Measurements from ENCODE around the gene AFG3L2. TPM values are rescaled to one million over a fixed set of nuclear protein-coding genes. Genes with fewer than 3 reads are reported as not detected.

The AFG3L2 gene
- total and polyA plus RNA-seq, 4 donors: 22.5 to 55.4 (median 27.6) TPM

- TF ChIP-seq REST (IDR thresholded peaks at IDR 0.05) (no peak), NR2F2 (IDR thresholded peaks at IDR 0.05) (no peak)
Measured at GRCh38 chr18:12338382-12338781, 38.6 kb downstream of the AFG3L2 start (continued).

- Histone ChIP-seq H3K9me3 (ENCODE audit: control insufficient read depth in 4 of 4, low read length in 3 of 4) (no peaks in the 10 kb centered on the region), H3K9ac (ENCODE audit: low read depth in 1 of 2, low read length in 2 of 2) (no peak overlapping the region), H3K4me3 (ENCODE audit: low read depth in 1 of 3, low read length in 3 of 3) (no peak overlapping the region), H3K4me1 (ENCODE audit: control insufficient read depth in 4 of 4, insufficient read depth in 4 of 4, low read length in 3 of 4) (no peaks in the 10 kb centered on the region), H3K27ac (ENCODE audit: low read depth in 1 of 2, low read length in 2 of 2) (no peak overlapping the region), H3K36me3 (ENCODE audit: control insufficient read depth in 4 of 4, insufficient read depth in 3 of 4, low read depth in 1 of 4, low read length in 3 of 4) (peaks cover 13 to 42% (median 26%) of the 10 kb centered on the region in 4 donors), H3K27me3 (ENCODE audit: control insufficient read depth in 4 of 4, insufficient read depth in 4 of 4, low read length in 3 of 4) (no peaks in the 10 kb centered on the region)
- WGBS: 69% methylated on average over 6 of the region's 6 CpGs
- DNase-seq (ENCODE audit: low spot score): no peak
- TF ChIP-seq TAF1 (conservative IDR thresholded peaks at IDR 0.05): no peak
- TF ChIP-seq RXRA (IDR thresholded peaks at IDR 0.05): no peak
- TF ChIP-seq EGR1 (IDR thresholded peaks at IDR 0.05; ENCODE audit: low read depth in 2 of 2): no peak
- TF ChIP-seq NR2F2 (IDR thresholded peaks at IDR 0.05): no peak
Measured at GRCh38 chr18:12336887-12337286, 40.1 kb downstream of the AFG3L2 start.

GRCh38 chr18:12336171-12336613, 40.8 kb downstream of the AFG3L2 start:
- no peak overlapping the region for H3K27ac ChIP-seq (ENCODE audit: low read depth in 1 of 2, low read length in 2 of 2)
- no peak overlapping the region for H3K4me3 ChIP-seq (ENCODE audit: low read depth in 1 of 3, low read length in 3 of 3)
- no peaks in the 10 kb centered on the region for H3K4me1 ChIP-seq (ENCODE audit: control insufficient read depth in 4 of 4, insufficient read depth in 4 of 4, low read length in 3 of 4)
- peaks cover 12 to 38% (median 24%) of the 10 kb centered on the region in 4 donors for H3K36me3 ChIP-seq (ENCODE audit: control insufficient read depth in 4 of 4, insufficient read depth in 3 of 4, low read depth in 1 of 4, low read length in 3 of 4)
- no peaks in the 10 kb centered on the region for H3K9me3 ChIP-seq (ENCODE audit: control insufficient read depth in 4 of 4, low read length in 3 of 4)
- 89% methylated on average over 2 of the region's 2 CpGs for WGBS
- H3K27me3 ChIP-seq (ENCODE audit: control insufficient read depth in 4 of 4, insufficient read depth in 4 of 4, low read length in 3 of 4): no peaks in the 10 kb centered on the region
- TF ChIP-seq NR2F2 (IDR thresholded peaks at IDR 0.05): no peak
- TF ChIP-seq ATF3 (IDR thresholded peaks at IDR 0.05): no peak
- TF ChIP-seq MAX (IDR thresholded peaks at IDR 0.05): no peak
- TF ChIP-seq FOXA2 (IDR thresholded peaks at IDR 0.05): no peak
- TF ChIP-seq GABPA (IDR thresholded peaks at IDR 0.05 in 1 of 2, conservative IDR thresholded peaks at IDR 0.05 in 1 of 2): no peak
- TF ChIP-seq JUND (IDR thresholded peaks at IDR 0.05): no peak
- no peak for DNase-seq (ENCODE audit: low spot score)
- no peak overlapping the region for H3K9ac ChIP-seq (ENCODE audit: low read depth in 1 of 2, low read length in 2 of 2)

GRCh38 chr18:12335503-12335902, 41.5 kb downstream of the AFG3L2 start:
- Histone ChIP-seq H3K4me3 (ENCODE audit: low read depth in 1 of 3, low read length in 3 of 3) (no peak overlapping the region), H3K4me1 (ENCODE audit: control insufficient read depth in 4 of 4, insufficient read depth in 4 of 4, low read length in 3 of 4) (no peaks in the 10 kb centered on the region), H3K27me3 (ENCODE audit: control insufficient read depth in 4 of 4, insufficient read depth in 4 of 4, low read length in 3 of 4) (no peaks in the 10 kb centered on the region), H3K9ac (ENCODE audit: low read depth in 1 of 2, low read length in 2 of 2) (no peak overlapping the region), H3K36me3 (ENCODE audit: control insufficient read depth in 4 of 4, insufficient read depth in 3 of 4, low read depth in 1 of 4, low read length in 3 of 4) (peaks cover 12 to 36% (median 24%) of the 10 kb centered on the region in 4 donors), H3K27ac (ENCODE audit: low read depth in 1 of 2, low read length in 2 of 2) (no peak overlapping the region), H3K9me3 (ENCODE audit: control insufficient read depth in 4 of 4, low read length in 3 of 4) (no peaks in the 10 kb centered on the region)
- WGBS: 96% methylated on average over 7 of the region's 7 CpGs
- DNase-seq (ENCODE audit: low spot score): no peak
- TF ChIP-seq FOXA1 (IDR thresholded peaks at IDR 0.05) (no peak), TAF1 (conservative IDR thresholded peaks at IDR 0.05) (no peak), EGR1 (IDR thresholded peaks at IDR 0.05; ENCODE audit: low read depth in 2 of 2) (no peak), RXRA (IDR thresholded peaks at IDR 0.05) (no peak), REST (IDR thresholded peaks at IDR 0.05) (no peak), JUND (IDR thresholded peaks at IDR 0.05) (no peak), NR2F2 (IDR thresholded peaks at IDR 0.05) (no peak), SP1 (IDR thresholded peaks at IDR 0.05) (no peak), YY1 (IDR thresholded peaks at IDR 0.05) (no peak), HNF4G (IDR thresholded peaks at IDR 0.05) (no peak), GABPA (IDR thresholded peaks at IDR 0.05 in 1 of 2, conservative IDR thresholded peaks at IDR 0.05 in 1 of 2) (no peak), MAX (IDR thresholded peaks at IDR 0.05) (no peak), HNF4A (conservative IDR thresholded peaks at IDR 0.05) (no peak), FOXA2 (IDR thresholded peaks at IDR 0.05) (no peak), ZBTB33 (IDR thresholded peaks at IDR 0.05) (no peak)
